NCI-H1092 (cell line): ENCODE measurements around the gene PLA2G4E.
A peak's percentile ranks its signal among the peaks of the same experiment; 100 is the strongest.

Experiments
- DNase-seq: peaks from one replicate; lab custom pipeline; 2025; lab: John Stamatoyannopoulos, UW

Gene PLA2G4E

GRCh38 chr15:42020713-42021273 is at the start of gene PLA2G4E:
Gene PLA2G4E, minus strand, starts transcription at chr15:42021042. Its CDS starts 12 bp downstream, at chr15:42021030.
- no peak for DNase-seq

- no peak for DNase-seq
These were observed 49.6 kb upstream of the PLA2G4E start for GRCh38 chr15:42070279-42070975.

- DNase-seq, result no peak
These were observed 48.8 kb upstream of the PLA2G4E start for GRCh38 chr15:42069496-42070278.

- no peak for DNase-seq
These were observed 48.2 kb upstream of the PLA2G4E start for GRCh38 chr15:42069025-42069424.

GRCh38 chr15:42068601-42069000 is 47.8 kb upstream of the PLA2G4E start:
- DNase-seq, result no peak

- DNase-seq, result no peak
These were observed 46.0 kb upstream of the PLA2G4E start for GRCh38 chr15:42066764-42067415.

- DNase-seq, result no peak
These were observed 44.6 kb upstream of the PLA2G4E start for GRCh38 chr15:42065468-42065867.

- DNase-seq, result no peak
These were observed 44.2 kb upstream of the PLA2G4E start for GRCh38 chr15:42065033-42065432.

GRCh38 chr15:42064271-42064670 is 43.4 kb upstream of the PLA2G4E start:
- no peak for DNase-seq

- no peak for DNase-seq
These were observed 42.4 kb upstream of the PLA2G4E start for GRCh38 chr15:42063122-42063848.

GRCh38 chr15:42062284-42062806 is 41.5 kb upstream of the PLA2G4E start:
- no peak for DNase-seq

GRCh38 chr15:42060797-42061196 is 40.0 kb upstream of the PLA2G4E start:
- no peak for DNase-seq

- no peak for DNase-seq
These were observed 39.6 kb upstream of the PLA2G4E start for GRCh38 chr15:42060477-42060763.

GRCh38 chr15:42059661-42060476 is 39.0 kb upstream of the PLA2G4E start:
- DNase-seq, result peak; percentile 11

GRCh38 chr15:42058791-42059190 is 37.9 kb upstream of the PLA2G4E start:
- DNase-seq, result no peak

GRCh38 chr15:42057799-42058646 is 37.2 kb upstream of the PLA2G4E start:
- DNase-seq, result no peak

GRCh38 chr15:42056934-42057798 is 36.3 kb upstream of the PLA2G4E start:
- DNase-seq, result peak; percentile 48

GRCh38 chr15:42053914-42054313 is 33.1 kb upstream of the PLA2G4E start:
- DNase-seq, result no peak

GRCh38 chr15:42053010-42053409 is 32.2 kb upstream of the PLA2G4E start:
- no peak for DNase-seq
